GM21526 (cell line): ENCODE measurements around the gene CUL1.

Source experiments
- ATAC-seq: cut with Tn5 transposase; IDR thresholded peaks from one replicate; pipeline ENCODE4 v1.9.1; 2021; ENCODE audit warnings: moderate library complexity; ENCODE audit not compliant: unreplicated experiment, low FRiP score

Gene CUL1

GRCh38 chr7:148799893-148800555 lies 101.3 kb downstream of the CUL1 start:
- ATAC-seq = no peak

GRCh38 chr7:148800677-148801076 lies 102.0 kb downstream of the CUL1 start:
- ATAC-seq = no peak

DNA sequence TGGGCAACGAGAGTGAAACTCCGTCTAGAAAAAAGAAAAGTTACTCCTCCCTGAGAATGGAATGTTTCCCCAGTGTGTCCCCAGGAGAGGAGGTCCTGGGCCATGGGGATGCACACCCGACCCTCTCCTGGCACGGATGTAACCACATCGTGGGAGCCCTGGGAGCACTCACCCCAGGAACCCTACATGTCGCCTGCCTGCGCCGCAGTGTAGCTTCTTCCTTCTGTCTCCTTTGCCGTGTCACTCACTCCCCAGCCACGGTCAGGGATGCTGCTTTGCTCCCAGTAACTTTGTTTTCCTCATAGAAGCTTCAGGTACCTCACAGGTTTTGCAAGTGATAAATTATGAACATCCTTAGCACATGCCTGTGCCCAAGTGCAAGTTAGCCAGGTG lies 103.4 kb downstream of the CUL1 start:
- no peak for ATAC-seq

DNA sequence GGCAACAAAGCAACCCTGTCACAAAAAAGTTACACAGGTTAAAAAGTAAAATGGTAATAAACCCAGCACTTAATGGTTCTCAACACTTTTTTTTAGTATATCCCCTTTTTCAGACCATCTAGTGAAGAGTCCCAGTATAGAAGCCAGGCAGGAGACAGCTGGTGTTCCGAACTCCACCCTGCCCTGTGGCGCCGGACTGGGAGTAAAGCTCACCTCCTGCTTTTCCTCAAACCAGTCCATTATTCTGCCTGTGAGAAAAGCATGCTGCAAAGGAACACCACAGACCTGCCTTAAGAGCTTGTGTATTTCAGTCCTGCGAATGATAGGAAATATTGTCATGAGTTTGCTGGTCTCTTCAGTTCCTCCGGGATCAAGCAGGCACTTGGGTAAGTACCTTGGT lies 104.4 kb downstream of the CUL1 start:
- no peak for ATAC-seq

DNA sequence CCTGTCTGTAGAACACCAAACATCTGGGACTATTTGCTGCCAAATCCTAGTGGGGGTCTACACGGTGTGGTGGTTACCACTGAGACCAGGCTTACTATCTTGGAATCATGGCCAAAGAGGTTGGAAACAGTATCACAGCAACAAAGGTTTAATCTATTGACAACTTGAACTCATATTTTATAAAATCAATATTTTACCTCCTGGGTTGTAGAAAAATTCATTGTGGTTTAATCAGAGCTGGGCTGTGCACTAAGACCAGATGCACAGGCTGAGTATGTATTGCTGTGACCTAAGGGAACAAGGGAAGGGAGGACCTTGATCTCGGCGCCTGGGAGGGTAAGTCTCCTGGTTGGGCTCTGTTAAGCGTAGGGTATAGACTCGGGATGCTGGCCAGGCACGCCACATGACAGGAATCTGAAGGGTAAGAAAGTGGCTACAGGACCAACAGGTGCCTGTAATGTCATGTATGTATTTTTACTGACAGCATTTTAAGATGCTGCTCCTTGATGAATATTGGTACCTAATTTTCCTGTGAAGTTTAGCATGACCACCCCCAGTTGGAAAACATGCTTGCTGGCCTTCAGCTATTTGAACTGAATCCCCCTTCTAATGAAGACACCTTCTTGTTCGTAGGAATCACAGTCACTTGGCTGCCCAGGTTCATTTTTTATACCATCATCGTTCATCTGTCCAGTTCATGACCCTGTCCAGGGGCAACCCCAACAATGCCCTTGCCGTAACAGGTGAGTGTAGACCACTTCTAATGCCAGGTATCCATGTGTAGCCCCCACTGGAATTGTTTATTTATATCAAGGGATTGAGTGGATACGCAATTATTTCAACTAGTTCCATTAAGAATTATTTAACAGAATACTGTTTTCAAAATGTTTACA lies 105.9 kb downstream of the CUL1 start:
- ATAC-seq = no peak

- ATAC-seq = no peak
Observed at GRCh38 chr7:148806187-148806586, 107.5 kb downstream of the CUL1 start.

GRCh38 chr7:148807436-148807835 lies 108.7 kb downstream of the CUL1 start:
- no peak for ATAC-seq

DNA sequence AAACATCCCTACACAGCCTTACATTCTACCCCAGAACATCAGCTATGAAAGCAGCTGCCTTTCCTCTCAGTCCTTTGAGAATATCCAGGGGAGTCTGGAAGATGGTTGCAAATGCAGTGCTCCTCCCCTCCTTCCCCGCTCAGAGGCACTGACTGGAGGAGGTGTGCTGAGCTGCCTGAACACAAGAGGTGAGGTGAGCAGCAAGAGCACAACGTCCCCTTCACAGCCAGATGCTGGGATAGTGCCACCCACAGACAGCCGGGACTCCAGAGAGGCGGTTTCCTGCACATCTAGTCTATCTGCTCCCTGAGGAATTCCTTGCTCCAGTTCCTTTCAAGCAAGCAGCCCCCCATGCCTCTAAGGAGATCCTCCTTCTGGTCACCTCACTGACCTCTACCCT lies 111.2 kb downstream of the CUL1 start:
- no peak for ATAC-seq

- ATAC-seq = no peak
Observed at GRCh38 chr7:148811892-148812291, 113.2 kb downstream of the CUL1 start.

GRCh38 chr7:148813890-148814289 lies 115.2 kb downstream of the CUL1 start:
- ATAC-seq = no peak

DNA sequence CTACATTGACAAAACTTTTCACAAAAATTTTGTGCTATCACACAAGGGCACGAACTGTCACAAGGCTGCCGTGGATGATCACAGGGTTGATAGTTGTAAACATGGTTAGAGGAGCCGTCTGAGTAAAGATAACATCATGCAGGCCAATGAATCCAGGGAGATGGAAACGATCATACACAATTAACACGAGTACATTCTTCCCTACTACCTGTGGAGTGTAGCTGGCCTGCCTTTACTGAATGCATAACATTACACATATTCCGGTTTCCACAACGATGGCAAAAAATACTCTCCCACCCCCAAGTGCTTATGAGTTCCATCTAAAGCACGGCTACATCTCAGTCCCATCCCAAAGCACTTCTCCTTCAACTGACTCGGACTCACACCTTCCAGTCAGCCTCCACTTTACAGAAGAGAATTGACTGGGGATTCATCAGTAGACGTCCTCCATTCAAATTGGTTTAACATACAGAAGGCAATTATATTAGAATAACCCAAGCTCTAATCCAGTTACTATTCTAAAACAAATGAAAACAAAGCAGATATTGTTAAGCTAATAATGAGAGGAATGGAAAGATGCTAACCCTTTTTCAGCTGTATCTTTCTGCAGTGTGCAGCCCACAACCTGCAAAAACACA lies 116.3 kb downstream of the CUL1 start:
- ATAC-seq = no peak

DNA sequence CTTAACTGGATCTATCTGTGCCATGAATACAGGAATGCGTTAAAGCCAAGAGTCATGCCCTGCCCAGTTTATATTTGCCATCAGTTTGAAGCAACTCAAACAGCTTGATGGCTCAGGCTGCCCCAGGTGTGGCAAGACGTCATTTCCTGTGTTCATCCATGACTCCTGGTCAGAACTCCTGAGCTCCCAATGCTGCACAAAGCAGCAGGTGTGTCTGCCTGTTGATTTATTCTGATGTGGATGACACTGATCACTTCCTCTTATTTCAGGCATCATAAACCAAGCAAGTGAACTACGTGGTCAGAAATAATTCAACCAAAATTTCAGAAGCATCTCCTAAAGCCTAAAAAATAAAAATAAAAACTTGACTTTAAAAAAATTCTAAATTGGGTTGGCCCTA lies 116.9 kb downstream of the CUL1 start:
- ATAC-seq = no peak

GRCh38 chr7:148819697-148820360 lies 121.1 kb downstream of the CUL1 start:
- ATAC-seq = no peak

GRCh38 chr7:148821422-148821821 lies 122.7 kb downstream of the CUL1 start:
- no peak for ATAC-seq

GRCh38 chr7:148824864-148825263 lies 126.2 kb downstream of the CUL1 start:
- ATAC-seq = no peak

GRCh38 chr7:148825338-148825737 lies 126.6 kb downstream of the CUL1 start:
- ATAC-seq = no peak

- ATAC-seq = no peak
Observed at GRCh38 chr7:148828965-148829364, 130.3 kb downstream of the CUL1 start.

GRCh38 chr7:148830897-148831692 lies 132.4 kb downstream of the CUL1 start:
- no peak for ATAC-seq

- ATAC-seq = no peak
Observed at GRCh38 chr7:148831782-148832181, 133.1 kb downstream of the CUL1 start.

DNA sequence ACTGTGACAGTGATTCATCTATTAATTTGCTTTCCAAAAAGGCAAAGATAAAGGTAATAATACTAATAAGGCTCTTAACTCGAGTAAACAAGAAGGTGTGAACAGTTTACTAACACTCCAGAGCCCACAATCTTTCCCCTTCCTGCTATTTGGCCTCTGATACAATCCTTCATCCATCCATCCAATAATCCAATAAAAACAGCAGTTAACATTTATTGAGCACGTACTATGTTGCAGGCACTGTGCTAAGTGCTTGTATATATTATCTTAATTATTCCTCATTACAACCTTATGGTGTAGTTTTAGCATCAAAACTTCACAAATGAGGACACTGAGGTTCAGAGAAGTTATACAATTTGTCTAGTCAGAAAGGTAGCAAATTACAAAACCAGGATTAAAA lies 135.9 kb downstream of the CUL1 start:
- ATAC-seq = no peak
